ENCODE data around the gene DAP. TPM values are rescaled to one million over a fixed set of nuclear protein-coding genes. Genes with fewer than 3 reads are reported as not detected.
"Not testable (repeated sequence)": the region's sequence is repeated elsewhere in the genome, so short reads cannot be mapped to it uniquely, and the experiment has no call there.

DAP gene
- total RNA-seq, 1 donor from 2014 or later: 178 TPM

- DNase-seq (ENCODE audit: low spot score): no peak
Observed at GRCh38 chr5:10672146-10673016, 88.7 kb downstream of the DAP start.

GRCh38 chr5:10671041-10672008 lies 89.7 kb downstream of the DAP start:
- DNase-seq (ENCODE audit: low spot score): no peak

GRCh38 chr5:10669983-10670382 lies 91.1 kb downstream of the DAP start:
- no peak for DNase-seq (ENCODE audit: low spot score)

GRCh38 chr5:10668697-10669096 lies 92.3 kb downstream of the DAP start:
- no peak for DNase-seq (ENCODE audit: low spot score)

DNA sequence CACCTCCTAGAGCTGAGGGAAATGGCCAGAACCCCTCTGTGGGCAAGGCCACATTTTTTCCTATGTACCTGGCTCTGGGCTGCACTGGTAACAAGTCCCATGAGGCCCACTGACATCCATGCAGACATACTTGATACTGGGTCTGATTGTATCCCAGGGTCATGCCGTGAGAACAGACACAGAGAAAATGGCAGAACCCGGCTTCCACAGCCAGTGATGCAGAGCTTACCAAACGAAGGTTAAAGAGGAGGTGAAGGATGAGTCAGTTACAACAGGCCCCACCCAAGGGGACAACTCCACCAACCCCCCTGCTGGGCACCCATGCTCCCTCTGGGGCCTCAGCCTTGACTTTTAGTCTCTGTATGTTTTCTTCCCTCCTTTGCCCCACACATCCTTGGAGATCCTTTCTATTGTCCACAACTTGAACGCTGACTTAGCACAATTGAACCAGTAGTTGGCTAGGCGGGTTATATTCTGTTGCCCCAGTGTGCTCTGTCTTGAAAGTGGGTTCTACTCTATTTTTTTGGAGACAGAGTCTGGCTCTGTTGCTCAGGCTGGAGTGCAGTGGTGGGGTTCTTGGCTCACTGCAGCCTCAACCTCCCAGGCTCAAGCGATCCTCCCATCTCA lies 93.5 kb downstream of the DAP start:
- no peak for DNase-seq (ENCODE audit: low spot score)

DNA sequence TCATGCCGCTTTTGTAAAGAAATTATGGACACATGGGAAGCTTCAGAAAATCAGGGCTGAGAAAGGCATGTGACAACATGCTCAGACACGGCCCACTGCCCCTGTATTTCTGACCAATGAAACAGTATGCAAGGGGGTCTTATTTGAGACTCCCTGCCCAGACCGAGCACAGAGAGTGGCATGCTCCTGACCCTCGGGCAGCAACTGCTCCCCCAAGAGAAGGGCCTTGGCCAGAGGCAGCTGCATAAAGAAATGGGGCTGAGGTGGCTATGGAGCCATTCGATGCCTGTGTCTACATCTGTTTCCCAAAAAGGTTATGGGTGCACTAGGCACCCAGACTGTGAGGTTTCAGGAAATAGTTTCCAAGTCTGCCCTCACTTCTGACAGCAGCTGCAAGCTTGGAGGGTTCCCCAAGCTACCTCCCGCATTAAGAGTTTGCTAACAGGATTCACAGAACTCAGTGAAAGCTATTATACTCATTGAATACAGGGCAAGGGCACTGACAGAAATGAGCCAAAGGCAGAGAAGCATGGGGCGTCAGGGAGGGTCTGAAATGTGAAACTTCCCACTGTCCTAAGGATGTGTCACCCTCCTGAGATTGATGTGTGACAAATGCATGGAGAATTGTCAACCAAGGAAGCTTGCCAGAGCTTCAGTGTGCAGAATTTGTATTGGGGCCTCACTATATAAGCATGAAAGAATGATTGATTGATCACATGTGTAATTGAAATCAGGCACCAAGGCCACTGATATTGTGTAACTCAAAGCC lies 94.3 kb downstream of the DAP start:
- DNase-seq (ENCODE audit: low spot score): no peak

DNA sequence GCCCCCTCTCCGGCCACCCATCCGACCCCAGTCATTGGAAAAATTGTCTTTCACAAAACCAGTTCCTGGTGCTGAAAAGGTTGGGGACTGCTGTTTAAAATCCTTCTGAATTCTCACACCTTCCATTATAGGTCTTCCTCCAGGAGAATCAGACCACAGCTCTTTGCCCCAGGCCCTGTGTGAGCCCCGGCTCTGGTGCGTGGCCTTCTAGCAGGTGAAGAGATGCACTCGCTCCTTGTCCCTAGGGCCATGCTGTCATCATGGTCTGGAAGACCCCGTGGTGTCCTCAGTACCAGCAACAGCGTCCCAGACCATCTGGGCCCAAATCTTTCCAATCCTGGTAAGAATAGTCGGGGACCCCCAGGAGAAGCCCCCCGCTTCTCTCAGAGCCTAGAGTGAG lies 95.2 kb downstream of the DAP start:
- DNase-seq (ENCODE audit: low spot score): no peak

DNA sequence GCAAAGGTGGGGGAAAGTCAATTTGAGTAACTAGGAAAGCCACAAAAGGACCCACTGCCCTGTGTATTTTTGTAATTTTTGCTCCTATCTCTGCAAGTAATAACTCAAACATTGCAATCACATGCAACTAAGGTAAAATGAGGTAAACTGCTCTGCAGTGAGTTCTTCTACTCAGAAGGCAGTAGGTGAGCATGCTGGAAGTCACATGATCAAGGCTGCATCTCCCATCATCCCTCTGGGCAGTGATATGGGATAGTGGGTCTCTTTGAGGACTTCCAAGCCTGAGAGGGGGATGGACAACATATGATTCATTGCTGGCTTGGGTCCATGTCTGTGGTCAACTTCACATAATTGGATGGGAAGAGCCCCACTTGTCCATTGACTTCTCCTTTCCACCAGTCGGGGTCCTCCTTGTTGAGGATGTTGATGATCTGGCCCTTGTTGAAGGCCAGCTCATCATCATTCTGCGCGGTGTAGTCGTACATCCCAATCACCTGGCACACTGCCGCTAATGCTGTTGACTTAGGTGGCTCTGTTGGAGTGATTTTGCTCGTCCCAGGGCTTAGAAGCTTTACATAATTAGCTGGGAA lies 96.8 kb downstream of the DAP start:
- DNase-seq (ENCODE audit: low spot score): not testable (repeated sequence)

DNA sequence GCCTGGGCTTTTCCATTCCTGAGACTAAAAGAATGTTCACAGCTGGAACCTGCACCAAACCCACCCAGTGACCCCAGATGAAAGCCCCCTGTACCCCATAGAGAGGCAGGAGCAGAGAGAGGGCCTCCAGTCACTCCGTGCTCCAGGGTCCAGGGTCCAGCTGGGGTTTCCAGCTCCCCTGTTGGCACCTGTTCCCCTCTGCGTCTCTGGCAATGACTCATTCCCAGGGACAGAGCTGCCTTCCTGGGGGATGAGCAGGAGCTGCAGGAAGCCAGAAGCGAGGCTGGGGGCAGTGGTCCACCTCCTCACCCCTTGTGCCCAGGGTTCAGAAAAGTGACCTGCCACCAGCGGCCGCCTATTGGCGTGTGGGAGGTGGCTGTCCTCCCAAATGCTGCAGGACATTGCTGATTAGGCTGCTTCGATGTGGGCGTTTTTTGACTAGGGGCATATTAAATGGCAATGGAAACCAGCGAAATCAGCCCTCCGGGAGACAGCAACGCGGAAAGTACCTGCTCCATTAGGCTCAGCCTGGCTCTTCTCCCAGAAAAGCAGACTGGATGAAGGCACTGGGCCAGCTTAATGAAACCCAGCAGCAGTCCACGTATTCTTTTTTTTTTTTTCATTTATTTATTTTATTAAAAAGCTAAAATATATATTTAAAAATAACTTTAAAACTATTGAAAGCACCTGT lies 97.4 kb downstream of the DAP start:
- DNase-seq (ENCODE audit: low spot score): no peak

GRCh38 chr5:10662661-10663488 lies 98.2 kb downstream of the DAP start:
- no peak for DNase-seq (ENCODE audit: low spot score)

DNA sequence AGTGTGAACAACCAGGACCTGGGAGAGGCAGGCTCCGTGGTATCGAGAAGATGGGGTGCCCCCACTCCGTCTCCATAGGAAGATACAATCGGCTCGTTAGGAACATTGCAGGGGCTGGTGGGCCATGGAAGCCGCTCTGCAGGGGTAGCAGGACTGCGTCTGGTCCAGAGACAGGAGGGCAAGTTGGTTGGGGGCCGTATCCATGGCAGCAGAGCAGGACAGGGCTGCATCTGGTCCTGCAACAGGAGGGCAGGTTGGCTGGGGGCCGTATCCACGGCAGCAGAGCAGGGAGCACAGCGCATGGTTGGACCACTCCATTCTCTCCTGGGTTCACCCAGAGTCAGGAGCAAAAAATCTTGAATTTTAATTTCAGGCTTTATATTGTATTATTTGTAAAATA lies 99.0 kb downstream of the DAP start:
- no peak for DNase-seq (ENCODE audit: low spot score)

DNA sequence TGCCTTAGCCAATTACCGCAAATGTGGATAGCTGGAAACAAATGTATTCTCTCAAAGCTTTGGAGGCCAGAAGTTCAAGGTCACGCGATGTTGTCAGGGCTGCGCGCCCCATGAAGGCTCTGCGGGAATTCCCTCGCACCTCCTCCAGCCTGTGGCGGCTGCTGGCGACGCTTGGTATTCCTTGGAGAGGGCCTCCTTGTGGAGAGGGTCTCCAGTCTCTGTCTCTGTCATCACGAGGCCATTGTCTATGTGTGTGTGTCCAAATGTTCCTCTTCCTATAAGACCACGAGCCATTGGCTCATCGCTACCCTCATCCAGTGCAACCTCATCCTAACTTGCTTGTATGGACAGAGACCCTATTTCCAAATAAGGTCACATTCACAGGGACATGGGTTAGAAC lies 99.6 kb downstream of the DAP start:
- no peak for DNase-seq (ENCODE audit: low spot score)

GRCh38 chr5:10660720-10661387 lies 100.2 kb downstream of the DAP start:
- DNase-seq (ENCODE audit: low spot score): no peak

- DNase-seq (ENCODE audit: low spot score): no peak
Observed at GRCh38 chr5:10660135-10660534, 100.9 kb downstream of the DAP start.

DNA sequence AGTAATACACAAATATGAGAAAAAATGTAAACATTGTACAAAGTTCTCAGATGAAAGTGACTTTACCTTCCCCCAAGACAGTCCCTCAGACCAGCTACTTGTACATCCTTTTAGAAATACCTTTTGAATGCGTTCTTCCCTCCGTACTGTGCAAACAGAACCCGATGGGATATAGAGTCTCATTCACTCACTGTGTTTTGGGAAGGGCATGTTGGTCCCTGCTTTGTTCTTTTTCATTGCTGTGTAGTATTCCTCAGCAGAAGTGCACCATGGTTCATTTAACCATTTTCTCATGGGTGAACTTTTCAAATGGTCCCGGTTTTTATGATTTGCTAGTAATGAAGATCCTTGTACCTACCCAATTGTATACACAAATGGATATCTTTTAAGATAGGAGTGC lies 102.8 kb downstream of the DAP start:
- DNase-seq (ENCODE audit: low spot score): no peak

DNA sequence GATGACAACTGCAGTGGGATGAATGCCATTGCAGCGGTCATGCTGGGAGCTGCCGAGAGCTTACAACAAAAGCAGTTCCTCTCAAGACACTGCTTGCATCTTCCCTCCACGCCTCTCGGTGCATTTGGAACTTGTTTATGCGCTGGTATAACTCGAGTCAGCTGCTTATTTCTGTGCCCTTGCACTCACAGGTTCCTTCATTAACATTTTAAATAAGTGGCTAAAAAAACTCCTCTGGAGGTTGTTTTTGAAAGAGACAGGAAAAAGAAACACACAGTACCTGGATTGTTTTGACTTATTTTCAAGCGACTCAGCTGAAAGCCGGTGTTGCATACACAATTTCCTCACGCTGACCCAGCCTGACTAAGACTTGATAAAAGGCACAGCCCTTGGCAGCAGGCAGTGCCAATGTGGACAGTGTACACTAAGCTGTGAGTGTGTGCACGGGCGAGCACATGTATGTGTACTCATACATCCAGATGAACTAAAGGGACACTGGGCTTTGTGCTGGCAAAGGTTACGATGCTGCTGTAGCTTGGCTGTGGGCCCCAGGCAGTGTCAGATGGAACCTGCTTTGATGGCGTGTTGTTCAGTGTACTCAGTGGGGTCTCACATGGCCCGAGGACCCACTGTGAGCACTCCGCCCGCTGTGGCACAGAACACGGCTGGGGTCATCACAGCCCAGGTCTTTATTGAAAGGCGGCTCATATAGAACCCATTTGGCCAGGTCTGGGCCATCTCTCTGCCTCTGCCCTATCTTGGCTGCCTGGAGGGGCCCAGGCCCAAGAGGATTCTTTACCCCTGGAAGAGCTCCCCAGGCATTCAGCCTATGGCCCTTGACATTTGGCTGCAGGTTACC lies 104.8 kb downstream of the DAP start:
- DNase-seq (ENCODE audit: low spot score): no peak

GRCh38 chr5:10655161-10655971 lies 105.7 kb downstream of the DAP start:
- DNase-seq (ENCODE audit: low spot score): no peak

Measured in mucosa of gallbladder (tissue), 1 donor.